Measurements from ENCODE around the gene CELA1. TPM values are rescaled to one million over a fixed set of nuclear protein-coding genes. Genes with fewer than 3 reads are reported as not detected.

The CELA1 gene
- total and polyA plus RNA-seq, 10 of the 15 experiments (the other 5 are each of a cell fraction or from before 2014, with no cell fraction given) = not detected

GRCh38 chr12:51368640-51369517 is 22.4 kb upstream of the CELA1 start (continued):
- TF ChIP-seq MEF2B (IDR thresholded peaks at IDR 0.05; ENCODE audit: partially characterized antibody, poor library complexity, severe bottlenecking) = peak; percentile 89
- TF ChIP-seq, protein P1, sequence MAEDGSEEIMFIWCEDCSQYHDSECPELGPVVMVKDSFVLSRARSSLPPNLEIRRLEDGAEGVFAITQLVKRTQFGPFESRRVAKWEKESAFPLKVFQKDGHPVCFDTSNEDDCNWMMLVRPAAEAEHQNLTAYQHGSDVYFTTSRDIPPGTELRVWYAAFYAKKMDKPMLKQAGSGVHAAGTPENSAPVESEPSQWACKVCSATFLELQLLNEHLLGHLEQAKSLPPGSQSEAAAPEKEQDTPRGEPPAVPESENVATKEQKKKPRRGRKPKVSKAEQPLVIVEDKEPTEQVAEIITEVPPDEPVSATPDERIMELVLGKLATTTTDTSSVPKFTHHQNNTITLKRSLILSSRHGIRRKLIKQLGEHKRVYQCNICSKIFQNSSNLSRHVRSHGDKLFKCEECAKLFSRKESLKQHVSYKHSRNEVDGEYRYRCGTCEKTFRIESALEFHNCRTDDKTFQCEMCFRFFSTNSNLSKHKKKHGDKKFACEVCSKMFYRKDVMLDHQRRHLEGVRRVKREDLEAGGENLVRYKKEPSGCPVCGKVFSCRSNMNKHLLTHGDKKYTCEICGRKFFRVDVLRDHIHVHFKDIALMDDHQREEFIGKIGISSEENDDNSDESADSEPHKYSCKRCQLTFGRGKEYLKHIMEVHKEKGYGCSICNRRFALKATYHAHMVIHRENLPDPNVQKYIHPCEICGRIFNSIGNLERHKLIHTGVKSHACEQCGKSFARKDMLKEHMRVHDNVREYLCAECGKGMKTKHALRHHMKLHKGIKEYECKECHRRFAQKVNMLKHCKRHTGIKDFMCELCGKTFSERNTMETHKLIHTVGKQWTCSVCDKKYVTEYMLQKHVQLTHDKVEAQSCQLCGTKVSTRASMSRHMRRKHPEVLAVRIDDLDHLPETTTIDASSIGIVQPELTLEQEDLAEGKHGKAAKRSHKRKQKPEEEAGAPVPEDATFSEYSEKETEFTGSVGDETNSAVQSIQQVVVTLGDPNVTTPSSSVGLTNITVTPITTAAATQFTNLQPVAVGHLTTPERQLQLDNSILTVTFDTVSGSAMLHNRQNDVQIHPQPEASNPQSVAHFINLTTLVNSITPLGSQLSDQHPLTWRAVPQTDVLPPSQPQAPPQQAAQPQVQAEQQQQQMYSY (CRISPR knock-in tag; IDR thresholded peaks at IDR 0.05) = no peak
- peak; percentile 87 for TF ChIP-seq MTA2 (IDR thresholded peaks at IDR 0.05; ENCODE audit: low read depth)
- no peak for TF ChIP-seq NR2C2 (IDR thresholded peaks at IDR 0.05; ENCODE audit: borderline replicate concordance, control insufficient read depth, insufficient read length, low read depth)
- TF ChIP-seq ETV6 (conservative IDR thresholded peaks at IDR 0.05 in 1 of 2, IDR thresholded peaks at IDR 0.05 in 1 of 2; ENCODE audit: borderline replicate concordance in 1 of 2, low read depth in 1 of 2) = peak in 1 of 2 experiments; percentile 100; a peak in 2 of 4 replicates
- TF ChIP-seq, protein P2, sequence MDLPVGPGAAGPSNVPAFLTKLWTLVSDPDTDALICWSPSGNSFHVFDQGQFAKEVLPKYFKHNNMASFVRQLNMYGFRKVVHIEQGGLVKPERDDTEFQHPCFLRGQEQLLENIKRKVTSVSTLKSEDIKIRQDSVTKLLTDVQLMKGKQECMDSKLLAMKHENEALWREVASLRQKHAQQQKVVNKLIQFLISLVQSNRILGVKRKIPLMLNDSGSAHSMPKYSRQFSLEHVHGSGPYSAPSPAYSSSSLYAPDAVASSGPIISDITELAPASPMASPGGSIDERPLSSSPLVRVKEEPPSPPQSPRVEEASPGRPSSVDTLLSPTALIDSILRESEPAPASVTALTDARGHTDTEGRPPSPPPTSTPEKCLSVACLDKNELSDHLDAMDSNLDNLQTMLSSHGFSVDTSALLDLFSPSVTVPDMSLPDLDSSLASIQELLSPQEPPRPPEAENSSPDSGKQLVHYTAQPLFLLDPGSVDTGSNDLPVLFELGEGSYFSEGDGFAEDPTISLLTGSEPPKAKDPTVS (IDR thresholded peaks at IDR 0.05; ENCODE audit: low read depth, low read length) = no peak
- TF ChIP-seq MTA3 (IDR thresholded peaks at IDR 0.05; ENCODE audit: borderline replicate concordance, low read length) = peak; percentile 98; the same call in 1 of the 2 replicates
- TF ChIP-seq ZNF24 (IDR thresholded peaks at IDR 0.05) = no peak
- TF ChIP-seq REST (IDR thresholded peaks at IDR 0.05; ENCODE audit: low read depth, low read length) = 0 out of 2 replicates have a peak, but pooled peaks have one; percentile 36
- TF ChIP-seq POLR2AphosphoS5 (IDR thresholded peaks at IDR 0.05; ENCODE audit: low read length) = peak; percentile 57; the same call in 1 of the 2 replicates
- peak in 1 of 2 experiments; percentile 93; a peak in 2 of 3 replicates for TF ChIP-seq EGR1 (IDR thresholded peaks at IDR 0.05; ENCODE audit: borderline replicate concordance in 1 of 2, low read depth in 2 of 2, low read length in 2 of 2)
- TF ChIP-seq, protein P3, sequence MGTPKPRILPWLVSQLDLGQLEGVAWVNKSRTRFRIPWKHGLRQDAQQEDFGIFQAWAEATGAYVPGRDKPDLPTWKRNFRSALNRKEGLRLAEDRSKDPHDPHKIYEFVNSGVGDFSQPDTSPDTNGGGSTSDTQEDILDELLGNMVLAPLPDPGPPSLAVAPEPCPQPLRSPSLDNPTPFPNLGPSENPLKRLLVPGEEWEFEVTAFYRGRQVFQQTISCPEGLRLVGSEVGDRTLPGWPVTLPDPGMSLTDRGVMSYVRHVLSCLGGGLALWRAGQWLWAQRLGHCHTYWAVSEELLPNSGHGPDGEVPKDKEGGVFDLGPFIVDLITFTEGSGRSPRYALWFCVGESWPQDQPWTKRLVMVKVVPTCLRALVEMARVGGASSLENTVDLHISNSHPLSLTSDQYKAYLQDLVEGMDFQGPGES (IDR thresholded peaks at IDR 0.05) = no peak
- TF ChIP-seq NFYB (IDR thresholded peaks at IDR 0.05; ENCODE audit: insufficient read depth, low read depth, low read length) = no peak
- TF ChIP-seq, protein P4, sequence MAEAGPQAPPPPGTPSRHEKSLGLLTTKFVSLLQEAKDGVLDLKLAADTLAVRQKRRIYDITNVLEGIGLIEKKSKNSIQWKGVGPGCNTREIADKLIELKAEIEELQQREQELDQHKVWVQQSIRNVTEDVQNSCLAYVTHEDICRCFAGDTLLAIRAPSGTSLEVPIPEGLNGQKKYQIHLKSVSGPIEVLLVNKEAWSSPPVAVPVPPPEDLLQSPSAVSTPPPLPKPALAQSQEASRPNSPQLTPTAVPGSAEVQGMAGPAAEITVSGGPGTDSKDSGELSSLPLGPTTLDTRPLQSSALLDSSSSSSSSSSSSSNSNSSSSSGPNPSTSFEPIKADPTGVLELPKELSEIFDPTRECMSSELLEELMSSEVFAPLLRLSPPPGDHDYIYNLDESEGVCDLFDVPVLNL (IDR thresholded peaks at IDR 0.05; ENCODE audit: low read depth, low read length) = no peak
- peak; percentile 62 for TF ChIP-seq KLF5 (IDR thresholded peaks at IDR 0.05; ENCODE audit: partially characterized antibody)
- no peak for TF ChIP-seq NFXL1 (IDR thresholded peaks at IDR 0.05; ENCODE audit: borderline replicate concordance)
